ENCODE results near the gene TMEM130. TPM values are rescaled to one million over a fixed set of nuclear protein-coding genes. Genes with fewer than 3 reads are reported as not detected.

TMEM130 gene
- total and polyA plus RNA-seq, 9 of the 15 experiments (the other 6 are each of a cell fraction or from before 2014, with no cell fraction given): 0.07 TPM; not detected in 8

GRCh38 chr7:98841179-98841997 is 28.4 kb downstream of the TMEM130 start:
- in situ Hi-C loops (cut with MboI) (loop anchor here (5.0 kb wide), 3 partner anchors 94 to 544 kb away; no protein-coding TSS in a partner anchor), intact Hi-C loops (cut with micrococcal nuclease) (loop anchor here (1.0 kb wide), 1 partner anchor 408 kb away; no protein-coding TSS in a partner anchor)
- Histone ChIP-seq H3K9me1 (ENCODE audit: control insufficient read depth, insufficient read depth, low read length) (no peaks in the 10 kb centered on the region), H3K4me1 (replicated peaks in 1 of 2; ENCODE audit: control insufficient read depth in 2 of 2, insufficient read depth in 2 of 2, low read length in 2 of 2) (peaks cover 0 to 3% of the 10 kb centered on the region in 2 experiments; a peak in 2 of 5 replicates), H3K36me3 (ENCODE audit: control insufficient read depth, insufficient read depth, low read length) (no peaks in the 10 kb centered on the region), H3K9me3 (replicated peaks; ENCODE audit: control insufficient read depth, insufficient read depth, low read depth, low read length) (no peaks in the 10 kb centered on the region), H3K27ac (ENCODE audit: extremely low read depth, low read depth, low read length) (no peak overlapping the region), H3K79me2 (ENCODE audit: control insufficient read depth, insufficient read depth, low read length) (no peaks in the 10 kb centered on the region), H3K4me3 (no peak overlapping the region), H2AFZ (ENCODE audit: low read depth, low read length) (no peak overlapping the region), H3K4me2 (ENCODE audit: insufficient read depth, low read length) (no peak overlapping the region), H3K27me3 (ENCODE audit: control insufficient read depth in 2 of 2, insufficient read depth in 2 of 2, low read length in 2 of 2) (peaks cover 18 to 42% of the 10 kb centered on the region in 2 experiments; a peak in 4 of 5 replicates), H3K9ac (ENCODE audit: insufficient read depth in 1 of 2, low read depth in 2 of 2, low read length in 2 of 2) (no peak overlapping the region), H4K20me1 (replicated peaks; ENCODE audit: control insufficient read depth, insufficient read depth, low read length) (peaks cover 9% of the 10 kb centered on the region; the same call in 1 of the 2 replicates)
- ATAC-seq (peak; percentile 82), FAIRE-seq (peak; percentile 92), DNase-seq (ENCODE audit: extremely low read depth in 1 of 4, low spot score in 3 of 4) (peak; percentile 69 to 87 (median 83))
- 8% methylated on average over 11 of the region's 11 CpGs for WGBS (ENCODE audit: insufficient coverage, low coverage, missing lambda C conversion rate)
- BruUV-seq (replicated peaks): no TSS peak
- CTCF ChIA-PET (ENCODE audit: low intra/inter-chr PET ratio): interaction anchor here (0.6 to 2.1 kb wide), 7 partner anchors 86 to 546 kb away, joined by 3 to 37 read pairs (median 4); no protein-coding TSS in a partner anchor
- POLR2A ChIA-PET: no interaction called here
- peak; percentile 92 for TF ChIP-seq MYNN (IDR thresholded peaks at IDR 0.05)
- no peak for TF ChIP-seq MYNN (CRISPR knock-in tag; IDR thresholded peaks at IDR 0.05)
- TF ChIP-seq ATF3 (IDR thresholded peaks at IDR 0.05): no peak
- TF ChIP-seq ATF3 (CRISPR knock-in tag; conservative IDR thresholded peaks at IDR 0.05): no peak
- TF ChIP-seq NFRKB (IDR thresholded peaks at IDR 0.05; ENCODE audit: low read depth): no peak
- TF ChIP-seq ETV6 (IDR thresholded peaks at IDR 0.05; ENCODE audit: borderline replicate concordance in 1 of 2, low read depth in 2 of 2, low read length in 1 of 2): no peak
- peak; percentile 52; the same call in 1 of the 2 replicates for TF ChIP-seq ETV6 (CRISPR knock-in tag; IDR thresholded peaks at IDR 0.05; ENCODE audit: borderline replicate concordance)
- no peak for TF ChIP-seq CBX2 (IDR thresholded peaks at IDR 0.05; ENCODE audit: insufficient read depth, low read length, poor library complexity, severe bottlenecking)
- TF ChIP-seq MIER1 (IDR thresholded peaks at IDR 0.05; ENCODE audit: low read depth): no peak
- TF ChIP-seq DEAF1 (CRISPR knock-in tag; IDR thresholded peaks at IDR 0.05): peak; percentile 94
- TF ChIP-seq MTA3 (IDR thresholded peaks at IDR 0.05; ENCODE audit: borderline replicate concordance): no peak; the same call in 1 of the 2 replicates
- TF ChIP-seq ZNF316 (IDR thresholded peaks at IDR 0.05): no peak
- peak; percentile 89 for TF ChIP-seq ARID2 (IDR thresholded peaks at IDR 0.05)
- no peak for TF ChIP-seq ZNF507 (tag; conservative IDR thresholded peaks at IDR 0.05)
- TF ChIP-seq ZBTB1 (CRISPR knock-in tag; IDR thresholded peaks at IDR 0.05; ENCODE audit: borderline replicate concordance, low read depth): no peak
- peak; percentile 96 for TF ChIP-seq STAG1 (CRISPR knock-in tag; IDR thresholded peaks at IDR 0.05; ENCODE audit: borderline replicate concordance)
- no peak for TF ChIP-seq TRIM25 (IDR thresholded peaks at IDR 0.05; ENCODE audit: borderline replicate concordance)
- TF ChIP-seq KDM4B (IDR thresholded peaks at IDR 0.05; ENCODE audit: borderline replicate concordance in 2 of 2, low read depth in 1 of 2): 0 out of 4 replicates have a peak, but pooled peaks of 1 of the 2 experiments have one; percentile 39

Data from K562 (cell line).